MM.1S (cell line): ENCODE measurements around the gene POC1A.

ENCODE experiments used
- EZH2 ChIP-seq: fragments of 300-600 bp; sonication (generic); optimal IDR thresholded peaks from 2 replicates; pipeline ENCODE3; 2017; ENCODE audit warnings: low read depth, mild to moderate bottlenecking, antibody characterized with exemption, low read length, mixed read lengths
- EZH2phosphoT487 ChIP-seq: fragments of 300-600 bp; sonication (generic); IDR thresholded peaks from 2 replicates; pipeline ENCODE4 v1.6.1; 2018; ENCODE audit warnings: antibody characterized with exemption, low read length

- TF ChIP-seq EZH2 (no peak), EZH2phosphoT487 (no peak)
Measured at GRCh38 chr3:52134761-52135160, 19.5 kb downstream of the POC1A start.
